H1 (cell line): ENCODE results near the gene XAGE5. TPM values are rescaled to one million over a fixed set of nuclear protein-coding genes. Genes with fewer than 3 reads are reported as not detected.

Experiments used
- CTCF ChIA-PET: fragments of 300-600 bp; sonication (Branson Sonifier 250); formaldehyde crosslinking; loops from one replicate; lab custom pipeline; 2021; ENCODE audit not compliant: partially characterized antibody; lab: Charles Lee
- POLR2A ChIA-PET: fragments of 300-600 bp; sonication (Branson Sonifier 250); formaldehyde crosslinking; loops from one replicate; lab custom pipeline; 2021; ENCODE audit warnings: inconsistent platforms; ENCODE audit not compliant: partially characterized antibody; lab: Charles Lee
- DNase-seq, 2 experiments: peaks; one replicate each; pipeline versions ENCODE4 v3.0.0 to v3.0.0-alpha.2; 2010 to 2022; ENCODE audit warnings: low spot score in 2 of 2, low read depth in 1 of 2, mixed read lengths in 1 of 2
- FAIRE-seq: peaks from 2 replicates; lab custom pipeline; 2011; peaks lifted over from hg19 to GRCh38; lab: Jason Lieb, UNC
- H2AFZ ChIP-seq: 2 replicates; pipeline ENCODE4 v1.8.1; 2012; ENCODE audit warnings: low read length, inconsistent platforms
- H2AK5ac ChIP-seq: 2 replicates; pipeline ENCODE4 v1.6.1; 2013; ENCODE audit warnings: low read depth, low read length
- H2BK120ac ChIP-seq: replicated peaks from 2 replicates; pipeline ENCODE3; 2013; ENCODE audit warnings: low read depth, low read length, inconsistent platforms
- H2BK12ac ChIP-seq: 2 replicates; pipeline ENCODE4 v1.6.1; 2013; ENCODE audit warnings: low read depth, low read length
- H2BK15ac ChIP-seq: 2 replicates; pipeline ENCODE4 v1.6.1; 2013; ENCODE audit warnings: low read length
- H2BK20ac ChIP-seq: 2 replicates; pipeline ENCODE4 v1.6.1; 2013; ENCODE audit warnings: low read length
- H2BK5ac ChIP-seq: 2 replicates; pipeline ENCODE4 v1.6.1; 2013; ENCODE audit warnings: low read depth, low read length
- H3K14ac ChIP-seq: 2 replicates; pipeline ENCODE4 v1.6.1; 2013; ENCODE audit warnings: inconsistent platforms; ENCODE audit not compliant: insufficient read length
- H3K18ac ChIP-seq: 2 replicates; pipeline ENCODE4 v1.6.1; 2013; ENCODE audit warnings: low read length; ENCODE audit errors: extremely low read depth
- H3K23ac ChIP-seq: 2 replicates; pipeline ENCODE4 v1.6.1; 2013; ENCODE audit warnings: inconsistent platforms; ENCODE audit not compliant: insufficient read length
- H3K23me2 ChIP-seq: 2 replicates; pipeline ENCODE4 v1.6.1; 2013; ENCODE audit warnings: low read depth, low read length
- H3K27ac ChIP-seq: 2 replicates; pipeline ENCODE4 v1.6.1; 2011; ENCODE audit warnings: low read depth, low read length, inconsistent platforms
- H3K27me3 ChIP-seq, 4 experiments: replicated peaks in 1 of 4; 1 replicate in 1 of 4; 2 replicates in 3 of 4; pipeline versions ENCODE4 v1.6.1 to v1.8.1; 2011 to 2013; ENCODE audit warnings: low read length in 3 of 4, mild to moderate bottlenecking in 3 of 4, inconsistent platforms in 2 of 4, mixed read lengths in 2 of 4, moderate library complexity in 1 of 4; ENCODE audit not compliant: control insufficient read depth in 3 of 4, insufficient read depth in 3 of 4; ENCODE audit errors: extremely low read depth in 1 of 4
- H3K36me3 ChIP-seq, 4 experiments: 2 replicates each; pipeline versions ENCODE4 v1.6.1 to v1.8.1; 2011 to 2013; ENCODE audit warnings: mild to moderate bottlenecking in 4 of 4, low read length in 3 of 4, moderate library complexity in 2 of 4, control low read depth in 1 of 4, inconsistent platforms in 1 of 4; ENCODE audit not compliant: insufficient read depth in 4 of 4, control insufficient read depth in 2 of 4
- H3K4ac ChIP-seq: replicated peaks from 2 replicates; pipeline ENCODE3; 2013; ENCODE audit warnings: low read length, low read depth, mixed read lengths, inconsistent platforms; ENCODE audit not compliant: insufficient read length
- H3K4me1 ChIP-seq, 4 experiments: replicated peaks in 1 of 4; 1 replicate in 1 of 4; 2 replicates in 3 of 4; pipeline versions ENCODE4 v1.6.1 to v1.8.1; 2011 to 2013; ENCODE audit warnings: low read length in 3 of 4, inconsistent platforms in 2 of 4, mixed read lengths in 1 of 4; ENCODE audit not compliant: insufficient read depth in 4 of 4, control insufficient read depth in 3 of 4
- H3K4me2 ChIP-seq, 2 experiments: 2 replicates each; pipeline versions ENCODE4 v1.6.1 to v1.8.1; 2011 to 2013; ENCODE audit warnings: low read depth in 2 of 2, low read length in 2 of 2, control low read depth in 1 of 2, inconsistent platforms in 1 of 2, mild to moderate bottlenecking in 1 of 2; ENCODE audit not compliant: insufficient read depth in 1 of 2
- H3K4me3 ChIP-seq, 4 experiments: fragments of 200-600, 300-600 bp in 1 of 4; sonication (generic), shearing (Covaris generic), sonication (Bioruptor Twin) in 1 of 4; 2 replicates each; pipeline versions ENCODE4 v1.5.1 to v1.8.1; 2011 to 2016; ENCODE audit warnings: low read length in 4 of 4, low read depth in 3 of 4, control low read depth in 2 of 4, inconsistent platforms in 2 of 4, mild to moderate bottlenecking in 2 of 4, mixed read lengths in 1 of 4, moderate library complexity in 1 of 4; ENCODE audit not compliant: insufficient read depth in 2 of 4; ENCODE audit errors: extremely low read depth in 1 of 4
- H3K56ac ChIP-seq: replicated peaks from 2 replicates; pipeline ENCODE3; 2013; ENCODE audit warnings: low read depth, mild to moderate bottlenecking, mixed read lengths, low read length, inconsistent platforms; ENCODE audit not compliant: insufficient read length
- H3K79me1 ChIP-seq: 2 replicates; pipeline ENCODE4 v1.6.1; 2013; ENCODE audit warnings: low read depth, low read length, control low read depth
- H3K79me2 ChIP-seq, 2 experiments: 2 replicates each; pipeline versions ENCODE4 v1.6.1 to v1.8.1; 2012 to 2013; ENCODE audit warnings: low read length in 2 of 2, mild to moderate bottlenecking in 2 of 2, inconsistent platforms in 1 of 2; ENCODE audit not compliant: insufficient read depth in 2 of 2, control insufficient read depth in 1 of 2
- H3K9ac ChIP-seq, 4 experiments: replicated peaks in 1 of 4; 1 replicate in 1 of 4; 2 replicates in 3 of 4; pipeline versions ENCODE4 v1.6.1 to v1.8.1; 2011 to 2013; ENCODE audit warnings: low read depth in 3 of 4, low read length in 3 of 4, control low read depth in 2 of 4, mild to moderate bottlenecking in 2 of 4, moderate library complexity in 2 of 4, inconsistent platforms in 1 of 4; ENCODE audit errors: extremely low read depth in 1 of 4
- H3K9me3 ChIP-seq, 2 experiments: 2 replicates each; pipeline versions ENCODE4 v1.6.1 to v1.8.1; 2012 to 2013; ENCODE audit warnings: mild to moderate bottlenecking in 2 of 2, moderate library complexity in 2 of 2, control low read depth in 1 of 2, inconsistent platforms in 1 of 2, low read depth in 1 of 2, low read length in 1 of 2, mixed read lengths in 1 of 2; ENCODE audit not compliant: insufficient read depth in 2 of 2
- H4K20me1 ChIP-seq, 2 experiments: replicated peaks in 1 of 2; 2 replicates each; pipeline versions ENCODE3 to v1.8.1; 2011 to 2013; ENCODE audit warnings: inconsistent platforms in 2 of 2, low read length in 2 of 2, mild to moderate bottlenecking in 1 of 2; ENCODE audit not compliant: insufficient read depth in 2 of 2, control insufficient read depth in 1 of 2
- H4K5ac ChIP-seq: 2 replicates; pipeline ENCODE4 v1.6.1; 2013; ENCODE audit warnings: low read length, low read depth, mixed read lengths, inconsistent platforms; ENCODE audit not compliant: insufficient read length
- H4K8ac ChIP-seq: 2 replicates; pipeline ENCODE4 v1.8.0; 2013; ENCODE audit warnings: mild to moderate bottlenecking, moderate library complexity, low read length, inconsistent platforms; ENCODE audit not compliant: insufficient read depth; ENCODE audit errors: extremely low read depth
- H4K91ac ChIP-seq: replicated peaks from 2 replicates; pipeline ENCODE3; 2013; ENCODE audit warnings: low read length, mixed read lengths, inconsistent platforms; ENCODE audit not compliant: insufficient read length
- CHD2 ChIP-seq: IDR thresholded peaks from 2 replicates; pipeline ENCODE4 v1.6.1; 2012; ENCODE audit warnings: low read length, improper control_type of control experiment
- EP300 ChIP-seq, 2 experiments: IDR thresholded peaks; 1 replicate in 1 of 2; 2 replicates in 1 of 2; pipeline ENCODE4 v1.6.1; 2011 to 2012; ENCODE audit warnings: low read depth in 2 of 2, low read length in 2 of 2, mild to moderate bottlenecking in 2 of 2, borderline replicate concordance in 1 of 2, inconsistent platforms in 1 of 2, moderate library complexity in 1 of 2
- SUZ12 ChIP-seq: fragments of 200-600 bp; sonication (generic); IDR thresholded peaks from 2 replicates; pipeline ENCODE4 v1.6.1; 2012; ENCODE audit warnings: mild to moderate bottlenecking, inconsistent platforms, low read length, moderate library complexity, mixed read lengths
- ZNF274 ChIP-seq: IDR thresholded peaks from 2 replicates; pipeline ENCODE4 v1.7.0; 2012; ENCODE audit warnings: low read length, borderline replicate concordance; ENCODE audit errors: extremely low read depth
- WGBS, 2 experiments: shearing (Covaris generic) in 1 of 2; methylation state at CpG; one replicate each; pipeline versions ENCODE4 v1.1.6 to v1.1.7; 2013 to 2015; ENCODE audit warnings: low lambda C conversion rate in 2 of 2, mixed read lengths in 2 of 2, inconsistent platforms in 1 of 2, low coverage in 1 of 2, missing lambda C conversion rate in 1 of 2; ENCODE audit not compliant: insufficient replicate concordance in 2 of 2, insufficient coverage in 1 of 2, insufficient read length in 1 of 2; ENCODE audit errors: extremely low coverage in 1 of 2, missing lambda C conversion rate in 1 of 2; 5-methylcytosine and 5-hydroxymethylcytosine counted together
- long read RNA-seq, 2 experiments: library from RNA in 1 of 2; library from capped mRNA in 1 of 2; stranded (forward); transcript quantifications; one replicate each; pipeline ENCODE4 v2.0.0, GENCODE V29; 2021; ENCODE audit warnings: inconsistent platforms in 1 of 2
- polyA minus RNA-seq, 3 experiments: library from RNA; depleted of rRNA, polyadenylated mRNA; stranded (reverse); fragments of >200 nt; gene quantifications; 1 replicate in 2 of 3; 2 replicates in 1 of 3; pipeline ENCODE4 v1.2.3, GENCODE V29; 2011
- polyA plus RNA-seq, 7 experiments: library from polyadenylated mRNA; depleted of rRNA in 3 of 7; stranded (reverse) in 5 of 7; unstranded in 2 of 7; fragments of >200 nt in 5 of 7; fragments of 200-250 nt in 2 of 7; gene quantifications; 1 replicate in 5 of 7; 2 replicates in 1 of 7; 4 replicates in 1 of 7; pipeline versions ENCODE4 v1.2.1 to v1.2.3, GENCODE V29; 2011 to 2013; ENCODE audit warnings: missing spikeins in 2 of 7, mixed read lengths in 2 of 7
- total RNA-seq: library from RNA; stranded (reverse); fragmentation: NEBNext Ultra II Directional; extraction: Animal tissue kit (Norgen Biotek cat#: 25700); gene quantifications from 2 replicates; pipeline ENCODE4 v1.2.1, GENCODE V29; 2021
- TF ChIP-seq, protein P1 (sequence below), 3 experiments: IDR thresholded peaks; 1 replicate in 2 of 3; 2 replicates in 1 of 3; pipeline versions ENCODE4 v1.5.1 to v1.6.1; 2011; ENCODE audit warnings: low read length in 3 of 3, mild to moderate bottlenecking in 3 of 3, inconsistent platforms in 2 of 3, low read depth in 1 of 3, moderate library complexity in 1 of 3; ENCODE audit not compliant: insufficient read depth in 1 of 3; ENCODE audit errors: control extremely low read depth in 1 of 3
- TF ChIP-seq, protein P2 (sequence below): IDR thresholded peaks from 2 replicates; pipeline ENCODE4 v1.6.1; 2011; ENCODE audit warnings: low read length, improper control_type of control experiment
- TF ChIP-seq, protein P3 (sequence below): IDR thresholded peaks from 2 replicates; pipeline ENCODE4 v1.6.1; 2012; ENCODE audit warnings: inconsistent platforms

The XAGE5 gene, protein sequence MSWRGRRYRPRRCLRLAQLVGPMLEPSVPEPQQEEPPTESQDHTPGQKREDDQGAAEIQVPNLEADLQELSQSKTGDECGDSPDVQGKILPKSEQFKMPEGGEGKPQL
- total RNA-seq (not detected in 2 replicates), polyA plus RNA-seq (2011; rRNA removed) (not detected in 2 replicates), polyA minus RNA-seq (2011; rRNA and poly(A)+ RNA removed) (not detected in 2 replicates)
- polyA plus RNA-seq (2011; cell fraction: cytosol; rRNA removed): not detected
- not detected for polyA plus RNA-seq (2011; cell fraction: nucleus; rRNA removed)
- not detected in 4 replicates for polyA plus RNA-seq (2012, experiment 1 of 2)
- polyA plus RNA-seq (2012, experiment 2 of 2): not detected
- polyA plus RNA-seq (2013, experiment 1 of 2): not detected
- not detected for polyA plus RNA-seq (2013, experiment 2 of 2)
- not detected for polyA minus RNA-seq (2011; cell fraction: cytosol; rRNA and poly(A)+ RNA removed)
- not detected for polyA minus RNA-seq (2011; cell fraction: nucleus; rRNA and poly(A)+ RNA removed)
- long read RNA-seq, experiment 1: 0 reads
- long read RNA-seq, experiment 2: 0 reads

DNA sequence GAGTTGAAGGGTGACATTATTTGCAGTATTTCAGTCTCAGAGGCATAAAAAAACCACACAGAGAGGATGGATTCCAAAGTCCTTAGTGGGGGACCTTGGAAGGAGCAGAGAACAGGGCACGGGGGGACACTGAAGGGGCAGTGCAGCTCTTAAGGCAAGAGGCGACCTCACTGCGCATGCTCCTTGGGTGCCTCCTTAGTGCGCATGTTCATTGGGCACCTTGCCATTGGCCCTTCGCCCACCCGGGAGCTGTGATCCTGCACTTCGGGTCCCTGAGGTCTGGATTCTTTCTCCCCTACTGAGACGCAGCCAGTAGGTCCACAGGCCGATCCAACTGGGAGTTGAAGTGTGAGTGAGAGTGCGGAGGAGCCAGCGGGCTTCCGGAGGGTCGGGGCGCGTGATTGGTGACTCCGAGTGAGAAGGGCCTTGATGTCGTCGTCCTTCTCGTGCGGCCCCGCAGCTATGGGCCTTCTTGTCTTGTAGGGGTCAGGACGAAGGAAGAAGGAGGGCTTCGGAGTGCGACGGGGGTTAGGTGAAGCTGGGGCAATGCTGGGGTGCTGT is at the start of gene XAGE5:
TSS of gene XAGE5 (plus strand) at position 223 of the 561 bp plus-strand sequence. CDS start 1,280 bp downstream, outside the sequence.
- no peak within 1 kb of the TSS for H2BK20ac ChIP-seq
- no CpG with 5 or more reads among the region's 25 CpGs for WGBS, 2 experiments
- H3K4me3 ChIP-seq: no peak within 1 kb of the TSS
- H3K9me3 ChIP-seq: peaks cover 0 to 20% of the 10 kb centered on the region in 2 experiments; a peak in 3 of 4 replicates
- no peak within 1 kb of the TSS for H2BK5ac ChIP-seq
- H3K18ac ChIP-seq: no peak within 1 kb of the TSS
- no peak within 1 kb of the TSS for H3K27ac ChIP-seq
- POLR2A ChIA-PET: no interaction called here
- CTCF ChIA-PET: no interaction called here
- H4K5ac ChIP-seq: no peak within 1 kb of the TSS
- no peak within 1 kb of the TSS for H2BK12ac ChIP-seq
- H3K9ac ChIP-seq: no peak within 1 kb of the TSS
- no peak within 1 kb of the TSS for H2AFZ ChIP-seq
- no peak within 1 kb of the TSS for H2BK120ac ChIP-seq
- no peak within 1 kb of the TSS for H2AK5ac ChIP-seq
- no peaks in the 10 kb centered on the region for H3K27me3 ChIP-seq
- no peaks in the 10 kb centered on the region for H3K36me3 ChIP-seq
- H3K56ac ChIP-seq: no peak within 1 kb of the TSS
- H3K79me2 ChIP-seq: no peaks in the 10 kb centered on the region
- no peak within 1 kb of the TSS for H2BK15ac ChIP-seq
- H4K91ac ChIP-seq: no peak within 1 kb of the TSS
- H3K4me1 ChIP-seq: no peaks in the 10 kb centered on the region
- H4K20me1 ChIP-seq: no peaks in the 10 kb centered on the region
- H3K23ac ChIP-seq: no peak within 1 kb of the TSS
- no peaks in the 10 kb centered on the region for H3K79me1 ChIP-seq
- FAIRE-seq (no peak), DNase-seq (no peak)
- H3K14ac ChIP-seq: no peak within 1 kb of the TSS
- H3K4me2 ChIP-seq: no peak within 1 kb of the TSS
- no peak within 1 kb of the TSS for H4K8ac ChIP-seq
- no peak within 1 kb of the TSS for H3K4ac ChIP-seq
- no peaks in the 10 kb centered on the region for H3K23me2 ChIP-seq
- TF ChIP-seq, protein P1, sequence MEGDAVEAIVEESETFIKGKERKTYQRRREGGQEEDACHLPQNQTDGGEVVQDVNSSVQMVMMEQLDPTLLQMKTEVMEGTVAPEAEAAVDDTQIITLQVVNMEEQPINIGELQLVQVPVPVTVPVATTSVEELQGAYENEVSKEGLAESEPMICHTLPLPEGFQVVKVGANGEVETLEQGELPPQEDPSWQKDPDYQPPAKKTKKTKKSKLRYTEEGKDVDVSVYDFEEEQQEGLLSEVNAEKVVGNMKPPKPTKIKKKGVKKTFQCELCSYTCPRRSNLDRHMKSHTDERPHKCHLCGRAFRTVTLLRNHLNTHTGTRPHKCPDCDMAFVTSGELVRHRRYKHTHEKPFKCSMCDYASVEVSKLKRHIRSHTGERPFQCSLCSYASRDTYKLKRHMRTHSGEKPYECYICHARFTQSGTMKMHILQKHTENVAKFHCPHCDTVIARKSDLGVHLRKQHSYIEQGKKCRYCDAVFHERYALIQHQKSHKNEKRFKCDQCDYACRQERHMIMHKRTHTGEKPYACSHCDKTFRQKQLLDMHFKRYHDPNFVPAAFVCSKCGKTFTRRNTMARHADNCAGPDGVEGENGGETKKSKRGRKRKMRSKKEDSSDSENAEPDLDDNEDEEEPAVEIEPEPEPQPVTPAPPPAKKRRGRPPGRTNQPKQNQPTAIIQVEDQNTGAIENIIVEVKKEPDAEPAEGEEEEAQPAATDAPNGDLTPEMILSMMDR (IDR thresholded peaks at IDR 0.05; ENCODE audit: control extremely low read depth in 1 of 3, insufficient read depth in 1 of 3, low read depth in 1 of 3, low read length in 3 of 3): no peak
- TF ChIP-seq, protein P2, sequence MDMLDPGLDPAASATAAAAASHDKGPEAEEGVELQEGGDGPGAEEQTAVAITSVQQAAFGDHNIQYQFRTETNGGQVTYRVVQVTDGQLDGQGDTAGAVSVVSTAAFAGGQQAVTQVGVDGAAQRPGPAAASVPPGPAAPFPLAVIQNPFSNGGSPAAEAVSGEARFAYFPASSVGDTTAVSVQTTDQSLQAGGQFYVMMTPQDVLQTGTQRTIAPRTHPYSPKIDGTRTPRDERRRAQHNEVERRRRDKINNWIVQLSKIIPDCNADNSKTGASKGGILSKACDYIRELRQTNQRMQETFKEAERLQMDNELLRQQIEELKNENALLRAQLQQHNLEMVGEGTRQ: no peak
- no peak for TF ChIP-seq SUZ12
- TF ChIP-seq, protein P3, sequence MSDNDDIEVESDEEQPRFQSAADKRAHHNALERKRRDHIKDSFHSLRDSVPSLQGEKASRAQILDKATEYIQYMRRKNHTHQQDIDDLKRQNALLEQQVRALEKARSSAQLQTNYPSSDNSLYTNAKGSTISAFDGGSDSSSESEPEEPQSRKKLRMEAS: no peak
- TF ChIP-seq EP300 (IDR thresholded peaks at IDR 0.05; ENCODE audit: borderline replicate concordance in 1 of 2, low read depth in 2 of 2, low read length in 2 of 2): no peak
- no peak for TF ChIP-seq ZNF274
- no peak for TF ChIP-seq CHD2
